GM18498 (cell line): ENCODE results near the gene PCGF5.
"Not testable (repeated sequence)": the region's sequence is repeated elsewhere in the genome, so short reads cannot be mapped to it uniquely, and the experiment has no call there.

Experiments
- ATAC-seq: cut with Tn5 transposase; IDR thresholded peaks from one replicate; pipeline ENCODE4 v1.9.1; 2021; ENCODE audit warnings: mild to moderate bottlenecking, moderate library complexity; ENCODE audit not compliant: unreplicated experiment

The PCGF5 gene

DNA sequence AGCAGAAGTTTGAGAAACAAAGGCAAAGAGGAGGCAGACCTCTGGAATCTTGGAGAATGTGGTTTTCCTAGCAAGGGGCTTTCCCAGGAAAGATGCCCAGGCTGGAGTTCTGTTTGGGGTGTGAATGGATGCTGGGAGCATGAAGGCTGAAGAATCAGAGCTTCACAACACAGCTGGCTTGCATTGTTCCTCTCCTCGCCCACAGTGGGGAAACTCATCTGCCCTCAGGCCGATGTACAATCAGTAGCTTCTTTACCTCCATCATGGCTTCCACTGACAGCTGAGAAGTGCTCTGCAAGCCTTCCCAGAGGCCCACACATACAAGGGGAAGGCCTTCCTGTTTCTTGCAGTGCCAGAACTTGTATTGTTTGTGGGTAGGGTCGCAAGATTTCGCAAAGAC is 98.9 kb downstream of the PCGF5 start:
- no peak for ATAC-seq

DNA sequence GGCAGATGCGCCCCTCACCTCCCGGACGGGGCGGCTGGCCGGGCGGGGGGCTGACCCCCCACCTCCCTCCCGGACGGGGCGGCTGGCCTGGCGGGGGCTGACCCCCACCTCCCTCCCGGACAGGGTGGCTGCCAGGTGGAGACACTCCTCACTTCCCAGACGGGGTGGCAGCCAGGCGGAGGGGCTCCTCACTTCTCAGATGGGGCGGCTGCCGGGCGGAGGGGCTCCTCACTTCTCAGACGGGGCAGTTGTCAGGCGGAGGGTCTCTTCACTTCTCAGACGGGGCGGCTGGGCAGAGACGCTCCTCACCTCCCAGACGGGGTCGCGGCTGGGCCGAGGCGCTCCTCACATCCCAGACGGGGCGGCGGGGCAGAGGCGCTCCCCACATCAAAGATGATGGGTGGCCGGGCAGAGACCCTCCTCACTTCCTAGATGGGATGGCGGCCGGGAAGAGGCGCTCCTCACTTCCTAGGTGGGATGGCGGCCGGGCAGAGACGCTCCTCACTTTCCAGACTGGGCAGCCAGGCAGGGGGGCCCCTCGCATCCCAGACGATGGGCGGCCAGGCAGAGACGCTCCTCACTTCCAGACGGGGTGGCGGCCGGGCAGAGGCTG is 102.9 kb downstream of the PCGF5 start:
- ATAC-seq, result not testable (repeated sequence)

DNA sequence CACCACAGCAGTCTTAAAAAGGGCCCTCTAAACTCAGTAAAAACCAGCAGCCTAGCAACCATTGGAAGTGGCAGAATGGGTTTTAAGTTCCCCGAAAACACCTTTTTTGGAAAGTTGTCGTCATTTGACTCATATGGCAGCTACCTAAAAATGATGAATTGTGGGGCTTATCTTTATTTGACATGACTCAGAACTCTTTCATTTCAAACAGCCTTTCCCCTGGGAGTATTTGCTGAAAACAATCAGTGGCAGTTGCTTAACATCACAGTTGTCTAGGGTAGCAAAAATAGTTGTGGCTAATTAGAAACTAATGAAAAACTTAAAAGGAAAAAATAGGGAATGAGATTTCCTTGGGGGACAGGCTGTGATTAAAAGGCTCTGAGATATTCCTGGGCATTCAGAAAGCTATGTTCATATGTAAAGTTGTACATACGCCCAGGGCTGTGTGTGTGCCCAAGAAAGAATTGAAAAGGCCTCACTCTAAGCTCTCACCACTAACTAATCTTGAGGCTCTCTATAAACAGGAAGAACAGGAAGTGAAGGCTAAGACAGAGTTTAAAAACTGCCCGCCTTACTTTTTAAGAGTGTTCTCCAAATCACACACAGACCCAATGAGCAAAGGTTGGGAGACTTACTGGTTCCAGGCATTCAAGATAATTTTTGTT is 108.0 kb downstream of the PCGF5 start:
- ATAC-seq, result no peak
